Ishikawa (cell line): ENCODE results near the gene NFYC.

Source experiments
- CEBPB ChIP-seq: IDR thresholded peaks from 2 replicates; pipeline ENCODE4 v1.6.1; 2012
- CREB1 ChIP-seq: IDR thresholded peaks from 2 replicates; pipeline ENCODE4 v1.6.1; 2012; ENCODE audit warnings: low read depth
- EGR1 ChIP-seq: IDR thresholded peaks from 2 replicates; pipeline ENCODE4 v1.6.1; 2012
- EP300 ChIP-seq: IDR thresholded peaks from 2 replicates; pipeline ENCODE4 v1.6.1; 2012; ENCODE audit warnings: borderline replicate concordance
- FOXM1 ChIP-seq: IDR thresholded peaks from 2 replicates; pipeline ENCODE4 v1.6.1; 2012; ENCODE audit warnings: low read depth, borderline replicate concordance
- NFIC ChIP-seq: IDR thresholded peaks from 2 replicates; pipeline ENCODE4 v1.6.1; 2012
- RAD21 ChIP-seq: IDR thresholded peaks from 2 replicates; pipeline ENCODE4 v1.6.1; 2012; ENCODE audit warnings: low read depth
- TAF1 ChIP-seq: IDR thresholded peaks from 2 replicates; pipeline ENCODE4 v1.6.1; 2012; ENCODE audit warnings: low read depth, mild to moderate bottlenecking
- TCF12 ChIP-seq: IDR thresholded peaks from 2 replicates; pipeline ENCODE4 v1.6.1; 2012; ENCODE audit warnings: low read depth
- TEAD4 ChIP-seq: IDR thresholded peaks from 2 replicates; pipeline ENCODE4 v1.6.1; 2012
- YY1 ChIP-seq: IDR thresholded peaks from 2 replicates; pipeline ENCODE4 v1.6.1; 2012; ENCODE audit warnings: low read depth
- ZBTB7A ChIP-seq: IDR thresholded peaks from 2 replicates; pipeline ENCODE4 v1.6.1; 2012; ENCODE audit warnings: low read depth
- TF ChIP-seq, protein P1 (sequence below): IDR thresholded peaks from 2 replicates; pipeline ENCODE4 v1.6.1; 2012
- TF ChIP-seq, protein P2 (sequence below): IDR thresholded peaks from 2 replicates; pipeline ENCODE4 v1.6.1; 2012; ENCODE audit warnings: low read depth, mild to moderate bottlenecking
- TF ChIP-seq, protein P3 (sequence below): IDR thresholded peaks from 2 replicates; pipeline ENCODE4 v1.6.1; 2012

NFYC gene

GRCh38 chr1:40662151-40662550 is 29.4 kb upstream of the NFYC start:
- TF ChIP-seq RAD21, result no peak

DNA sequence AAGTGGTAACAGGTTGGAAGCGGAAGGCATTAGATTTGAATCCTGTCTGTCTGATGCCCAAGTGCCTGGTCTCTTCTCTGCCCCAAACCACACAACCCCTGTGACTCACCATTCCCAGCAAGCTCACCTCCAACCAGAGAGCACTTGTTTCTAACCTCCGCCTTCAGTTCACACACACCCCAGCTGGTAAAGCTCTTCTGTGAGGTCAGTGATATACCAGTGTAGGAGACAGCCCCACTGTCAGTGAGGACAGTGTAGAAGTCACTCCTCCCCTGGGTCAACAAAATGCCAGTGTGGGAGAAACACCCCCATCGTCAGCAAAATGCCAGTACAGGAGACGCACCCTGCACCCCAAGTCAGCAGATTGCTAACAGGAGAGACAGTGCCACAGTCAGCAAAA is 28.6 kb upstream of the NFYC start:
- no peak for TF ChIP-seq EGR1
- TF ChIP-seq YY1, result no peak
- TF ChIP-seq CREB1, result no peak
- TF ChIP-seq, protein P1, sequence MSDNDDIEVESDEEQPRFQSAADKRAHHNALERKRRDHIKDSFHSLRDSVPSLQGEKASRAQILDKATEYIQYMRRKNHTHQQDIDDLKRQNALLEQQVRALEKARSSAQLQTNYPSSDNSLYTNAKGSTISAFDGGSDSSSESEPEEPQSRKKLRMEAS, result no peak
- TF ChIP-seq, protein P2, sequence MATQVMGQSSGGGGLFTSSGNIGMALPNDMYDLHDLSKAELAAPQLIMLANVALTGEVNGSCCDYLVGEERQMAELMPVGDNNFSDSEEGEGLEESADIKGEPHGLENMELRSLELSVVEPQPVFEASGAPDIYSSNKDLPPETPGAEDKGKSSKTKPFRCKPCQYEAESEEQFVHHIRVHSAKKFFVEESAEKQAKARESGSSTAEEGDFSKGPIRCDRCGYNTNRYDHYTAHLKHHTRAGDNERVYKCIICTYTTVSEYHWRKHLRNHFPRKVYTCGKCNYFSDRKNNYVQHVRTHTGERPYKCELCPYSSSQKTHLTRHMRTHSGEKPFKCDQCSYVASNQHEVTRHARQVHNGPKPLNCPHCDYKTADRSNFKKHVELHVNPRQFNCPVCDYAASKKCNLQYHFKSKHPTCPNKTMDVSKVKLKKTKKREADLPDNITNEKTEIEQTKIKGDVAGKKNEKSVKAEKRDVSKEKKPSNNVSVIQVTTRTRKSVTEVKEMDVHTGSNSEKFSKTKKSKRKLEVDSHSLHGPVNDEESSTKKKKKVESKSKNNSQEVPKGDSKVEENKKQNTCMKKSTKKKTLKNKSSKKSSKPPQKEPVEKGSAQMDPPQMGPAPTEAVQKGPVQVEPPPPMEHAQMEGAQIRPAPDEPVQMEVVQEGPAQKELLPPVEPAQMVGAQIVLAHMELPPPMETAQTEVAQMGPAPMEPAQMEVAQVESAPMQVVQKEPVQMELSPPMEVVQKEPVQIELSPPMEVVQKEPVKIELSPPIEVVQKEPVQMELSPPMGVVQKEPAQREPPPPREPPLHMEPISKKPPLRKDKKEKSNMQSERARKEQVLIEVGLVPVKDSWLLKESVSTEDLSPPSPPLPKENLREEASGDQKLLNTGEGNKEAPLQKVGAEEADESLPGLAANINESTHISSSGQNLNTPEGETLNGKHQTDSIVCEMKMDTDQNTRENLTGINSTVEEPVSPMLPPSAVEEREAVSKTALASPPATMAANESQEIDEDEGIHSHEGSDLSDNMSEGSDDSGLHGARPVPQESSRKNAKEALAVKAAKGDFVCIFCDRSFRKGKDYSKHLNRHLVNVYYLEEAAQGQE, result no peak
- no peak for TF ChIP-seq CEBPB
- TF ChIP-seq EP300, result no peak
- TF ChIP-seq FOXM1, result no peak
- TF ChIP-seq, protein P3, sequence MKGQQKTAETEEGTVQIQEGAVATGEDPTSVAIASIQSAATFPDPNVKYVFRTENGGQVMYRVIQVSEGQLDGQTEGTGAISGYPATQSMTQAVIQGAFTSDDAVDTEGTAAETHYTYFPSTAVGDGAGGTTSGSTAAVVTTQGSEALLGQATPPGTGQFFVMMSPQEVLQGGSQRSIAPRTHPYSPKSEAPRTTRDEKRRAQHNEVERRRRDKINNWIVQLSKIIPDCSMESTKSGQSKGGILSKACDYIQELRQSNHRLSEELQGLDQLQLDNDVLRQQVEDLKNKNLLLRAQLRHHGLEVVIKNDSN, result no peak
- TF ChIP-seq RAD21, result no peak
- TF ChIP-seq TEAD4, result no peak
- no peak for TF ChIP-seq TCF12
- no peak for TF ChIP-seq NFIC
- TF ChIP-seq TAF1, result no peak
- no peak for TF ChIP-seq ZBTB7A

DNA sequence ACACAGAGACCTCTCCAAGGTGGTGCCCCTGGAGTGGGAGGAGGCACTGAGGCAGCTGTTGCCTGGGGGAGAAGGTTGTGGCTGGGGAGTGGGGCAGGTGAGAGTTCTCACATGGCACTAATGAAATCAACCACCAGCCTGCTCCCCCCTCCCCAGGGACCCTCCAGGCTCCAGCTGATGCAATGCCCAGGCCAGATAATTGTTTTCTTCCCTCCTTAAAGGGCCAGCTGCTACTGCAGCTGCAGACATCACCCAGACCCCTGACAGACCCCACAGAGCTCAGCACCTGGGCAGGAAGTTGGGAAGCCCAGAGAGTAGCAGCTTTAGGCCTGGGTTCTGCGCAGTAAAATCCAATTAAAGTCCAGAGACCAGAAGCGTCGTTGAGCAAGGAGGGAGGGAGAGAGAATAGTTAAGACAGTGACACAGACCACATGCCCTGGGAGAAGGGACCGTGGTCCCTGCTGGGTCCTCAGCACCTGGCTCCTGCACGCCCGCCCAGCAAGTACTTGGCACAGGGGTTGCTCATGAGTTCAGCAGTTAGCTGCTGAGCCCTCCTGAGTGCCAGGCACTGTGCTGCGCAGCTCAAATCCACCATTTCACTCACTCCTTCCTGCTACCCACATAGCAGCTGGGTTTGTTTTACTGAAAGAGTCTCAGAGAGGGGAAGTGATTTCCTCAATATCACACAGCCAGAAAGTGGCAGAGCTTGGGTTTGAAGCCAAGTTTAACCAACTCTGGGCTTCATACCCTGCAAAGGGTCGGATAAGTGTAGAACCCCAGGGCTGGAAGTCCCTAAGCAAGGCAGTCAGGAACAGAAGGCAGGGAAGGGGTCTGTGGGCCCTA is 28.0 kb upstream of the NFYC start:
- TF ChIP-seq CREB1 (no peak), EGR1 (no peak), ZBTB7A (no peak), EP300 (no peak), TCF12 (no peak)
- TF ChIP-seq, protein P3, result no peak
- TF ChIP-seq, protein P2, result no peak

DNA sequence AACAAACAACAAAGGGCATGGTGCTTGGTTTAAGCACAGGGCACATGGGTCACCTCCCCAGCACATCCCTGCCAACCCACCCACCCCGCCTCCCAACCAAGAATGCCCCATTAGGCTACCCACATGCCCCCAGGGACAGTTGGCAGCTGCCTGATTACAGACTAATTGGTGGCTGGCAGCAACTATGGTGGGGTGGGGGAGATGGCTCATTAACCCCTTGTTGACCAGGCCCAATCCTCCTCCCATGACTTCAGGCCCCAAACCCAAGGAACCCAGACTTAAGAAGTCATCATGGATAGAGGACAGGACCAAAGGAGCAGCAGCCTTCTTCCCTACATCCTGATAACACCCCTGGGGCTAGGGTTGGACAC is 27.4 kb upstream of the NFYC start:
- TF ChIP-seq, protein P3, result no peak
- TF ChIP-seq CREB1 (no peak), TAF1 (no peak), TCF12 (no peak), RAD21 (no peak), ZBTB7A (no peak), CEBPB (no peak), EP300 (no peak), TEAD4 (no peak), NFIC (no peak), FOXM1 (no peak), YY1 (no peak), EGR1 (no peak)
- TF ChIP-seq, protein P1, result no peak

DNA sequence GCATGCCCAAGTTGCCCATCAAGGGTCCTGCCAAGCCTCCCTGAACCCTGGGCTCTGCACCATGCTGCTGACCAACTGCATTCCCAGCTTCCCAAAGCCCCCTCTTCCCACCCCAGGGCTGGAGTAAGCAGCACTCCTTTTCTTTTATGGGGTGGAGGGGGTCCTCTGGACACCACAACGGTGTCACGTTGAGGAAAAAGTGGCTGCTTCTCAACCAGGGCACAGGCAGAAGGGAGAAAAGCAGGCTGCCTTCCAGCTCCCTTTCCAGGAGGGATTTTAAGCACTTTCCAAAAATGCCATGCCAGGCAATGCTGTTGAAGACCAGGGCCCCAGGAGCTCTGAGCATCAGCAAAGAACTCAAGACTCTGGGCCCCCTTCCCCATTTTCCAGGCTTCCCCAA is 26.7 kb upstream of the NFYC start:
- TF ChIP-seq, protein P2, result no peak
- TF ChIP-seq TCF12 (no peak), TEAD4 (no peak), YY1 (no peak), CEBPB (no peak)
